DMS53 treated with DMSO at 0.1 percent for 48 hours (cell line): ENCODE data around the gene GOLGA1.

ENCODE experiments used
- DNase-seq: peaks from one replicate; lab custom pipeline; 2025; ENCODE audit not compliant: unreplicated experiment; lab: John Stamatoyannopoulos, UW

GOLGA1 gene

GRCh38 chr9:124884376-124884775, 56.5 kb downstream of the GOLGA1 start:
- DNase-seq: no peak

DNA sequence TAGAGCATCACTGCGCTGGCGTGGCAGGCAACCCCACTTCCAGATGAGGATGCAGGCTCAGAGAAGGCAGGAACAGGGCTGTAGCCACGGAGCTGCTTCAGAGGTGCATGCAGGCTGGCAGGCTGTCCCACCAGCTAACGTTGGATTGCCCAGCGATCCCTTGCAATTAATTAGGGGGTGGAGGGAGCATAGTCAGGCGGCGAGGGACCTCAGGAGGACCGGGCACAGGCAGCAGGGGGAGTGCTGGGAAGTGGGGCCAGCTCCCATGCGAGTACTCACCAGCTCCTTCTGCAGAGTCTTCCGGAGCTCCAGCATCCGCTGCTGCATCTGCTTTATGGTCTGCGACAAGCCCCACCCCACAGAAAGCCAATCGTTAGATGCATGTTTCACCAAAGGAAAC, 58.7 kb downstream of the GOLGA1 start:
- DNase-seq: no peak

GRCh38 chr9:124881138-124881743, 59.6 kb downstream of the GOLGA1 start:
- DNase-seq: no peak

GRCh38 chr9:124880501-124880900, 60.4 kb downstream of the GOLGA1 start:
- no peak for DNase-seq

GRCh38 chr9:124879226-124879625, 61.7 kb downstream of the GOLGA1 start:
- no peak for DNase-seq

GRCh38 chr9:124878518-124878917, 62.4 kb downstream of the GOLGA1 start:
- no peak for DNase-seq

- DNase-seq: no peak
Observed at GRCh38 chr9:124878021-124878420, 62.9 kb downstream of the GOLGA1 start.

GRCh38 chr9:124877021-124877782, 63.7 kb downstream of the GOLGA1 start:
- no peak for DNase-seq

- DNase-seq: no peak
Observed at GRCh38 chr9:124875501-124875900, 65.4 kb downstream of the GOLGA1 start.

DNA sequence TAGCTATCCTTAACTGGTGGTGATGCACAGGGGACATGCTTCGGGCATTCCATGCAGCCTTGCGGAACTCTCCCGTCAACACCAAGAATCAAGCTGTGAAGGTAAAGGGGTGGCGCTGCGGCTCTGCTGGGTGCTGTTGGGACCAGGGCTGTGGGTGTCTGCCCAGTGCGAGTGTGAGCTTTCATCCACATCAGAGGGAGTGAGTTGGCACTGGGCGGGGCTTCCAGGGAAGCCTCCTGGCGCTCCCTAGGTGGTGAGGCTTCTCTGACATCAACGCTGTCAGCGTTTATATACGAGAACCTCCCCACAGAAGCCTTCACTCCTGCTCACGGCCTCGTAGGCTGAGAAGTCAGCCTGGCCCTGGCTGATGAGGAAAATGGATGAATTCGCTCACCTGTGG, 67.2 kb downstream of the GOLGA1 start:
- no peak for DNase-seq

- DNase-seq: no peak
Observed at GRCh38 chr9:124871156-124871561, 69.7 kb downstream of the GOLGA1 start.

DNA sequence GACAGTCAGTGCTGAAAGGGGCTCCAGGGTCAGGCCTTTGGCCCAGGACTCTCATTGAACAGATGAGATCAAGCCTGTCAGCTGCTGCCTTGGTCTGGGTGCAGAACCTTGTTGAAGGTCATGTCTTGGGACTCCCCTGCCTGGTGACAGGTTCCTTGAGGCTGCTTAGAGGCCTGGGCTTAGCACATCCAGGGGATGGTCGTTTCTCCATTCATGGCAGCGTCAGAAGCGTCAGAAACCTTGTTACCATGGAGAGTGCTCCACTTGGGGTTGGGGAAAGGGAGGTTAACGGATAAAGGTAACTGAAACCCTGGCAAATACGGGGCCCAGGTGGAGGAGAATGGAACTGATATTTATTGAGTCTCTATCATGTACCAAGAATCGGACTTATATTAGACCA, 70.2 kb downstream of the GOLGA1 start:
- no peak for DNase-seq

DNA sequence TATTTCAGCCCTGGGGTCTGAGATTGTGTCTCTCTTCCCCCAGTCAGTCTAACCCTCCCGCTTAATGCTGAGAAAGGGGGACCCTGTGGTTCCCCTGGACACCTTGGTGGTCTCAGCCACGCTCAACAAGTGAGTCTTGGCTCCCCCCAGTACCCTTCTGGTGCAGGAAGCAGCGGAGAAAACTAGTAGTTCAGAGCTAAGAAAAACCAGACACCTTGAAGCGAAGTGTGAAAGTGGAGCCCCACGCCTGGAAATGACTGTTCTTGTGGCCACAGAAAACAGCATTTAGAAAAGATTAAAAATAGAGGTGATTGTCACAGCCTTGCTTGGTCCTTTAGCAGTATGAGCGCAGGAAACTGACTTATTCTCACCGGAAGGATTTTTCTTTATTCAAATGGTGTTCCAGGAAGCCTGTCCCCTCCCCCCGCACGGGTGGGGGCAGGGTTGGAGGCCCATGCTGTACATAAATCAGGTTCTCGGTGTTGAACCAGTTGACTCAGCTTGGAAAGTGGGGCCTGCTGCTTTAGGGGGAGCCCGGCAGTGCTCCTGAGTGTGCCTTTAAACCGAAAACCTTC, 70.8 kb downstream of the GOLGA1 start:
- DNase-seq: no peak

DNA sequence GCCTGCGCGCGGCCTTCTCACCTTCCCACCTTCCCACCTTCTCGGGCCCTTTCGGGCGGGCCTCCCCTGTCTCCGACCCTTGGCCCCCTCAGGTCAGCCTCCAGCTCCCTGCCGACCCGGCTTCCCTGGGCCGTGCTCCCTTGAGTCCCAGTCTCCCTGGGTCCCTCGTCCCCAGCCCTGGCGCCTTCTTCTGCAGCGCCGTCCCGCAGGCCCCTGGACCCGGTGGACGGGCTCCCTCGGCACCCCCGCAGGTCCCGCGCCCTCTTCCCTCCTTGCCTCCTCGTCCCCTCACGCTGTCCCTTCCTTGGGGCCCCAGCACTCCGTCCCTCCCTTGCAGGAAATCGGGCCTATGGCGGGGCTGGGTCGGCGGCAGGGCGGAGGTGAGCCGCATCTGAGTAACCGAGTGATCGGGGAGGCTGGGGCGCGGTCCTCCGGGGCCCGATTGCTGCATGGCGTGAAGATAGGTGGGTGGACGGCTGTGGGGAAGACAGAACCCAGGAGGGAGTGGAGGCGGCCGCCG, 71.4 kb downstream of the GOLGA1 start:
- no peak for DNase-seq

DNA sequence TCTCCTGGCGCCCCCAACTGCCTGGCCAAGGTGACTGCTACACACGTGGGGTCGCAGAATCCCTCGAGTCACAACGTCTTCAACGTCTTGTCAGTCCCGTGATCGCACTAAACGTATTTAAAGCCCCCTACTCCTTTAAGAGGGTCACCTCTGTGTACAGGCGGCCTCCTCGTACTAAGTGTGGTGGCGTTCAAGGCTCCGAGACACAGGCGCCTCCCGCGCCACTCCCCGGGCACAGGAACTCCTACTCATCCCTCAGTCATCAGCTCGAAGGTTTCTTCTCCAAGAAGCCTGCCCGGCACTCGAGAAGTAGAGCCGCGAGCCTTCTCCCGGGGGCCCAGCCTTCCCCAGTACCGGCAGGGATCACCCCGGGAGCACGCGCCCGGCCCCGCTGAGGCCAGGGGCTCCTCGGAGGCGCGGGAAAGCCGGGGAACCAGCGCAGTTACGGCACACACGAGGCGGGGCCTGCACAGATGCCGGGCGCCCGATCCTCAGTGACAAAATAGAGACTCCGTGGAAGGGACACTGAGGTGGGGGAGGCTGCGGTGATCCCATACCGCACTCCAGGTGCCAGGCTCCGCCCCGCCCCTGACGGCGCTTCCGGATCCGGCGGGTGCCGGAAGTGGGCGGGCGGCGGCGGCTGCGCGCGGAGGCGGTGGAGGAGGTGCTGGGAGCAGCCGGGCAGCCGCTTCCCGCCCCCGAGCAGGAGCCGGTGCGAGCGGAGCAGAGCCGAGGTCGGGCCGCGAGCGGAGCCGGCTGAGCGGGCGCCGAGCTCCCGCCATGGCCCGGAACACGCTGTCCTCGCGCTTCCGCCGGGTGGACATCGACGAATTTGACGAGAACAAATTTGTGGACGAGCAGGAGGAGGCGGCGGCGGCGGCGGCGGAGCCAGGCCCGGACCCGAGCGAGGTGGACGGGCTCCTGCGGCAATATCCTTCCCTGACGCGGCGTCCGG, 72.1 kb downstream of the GOLGA1 start:
- DNase-seq: peak; percentile 79

DNA sequence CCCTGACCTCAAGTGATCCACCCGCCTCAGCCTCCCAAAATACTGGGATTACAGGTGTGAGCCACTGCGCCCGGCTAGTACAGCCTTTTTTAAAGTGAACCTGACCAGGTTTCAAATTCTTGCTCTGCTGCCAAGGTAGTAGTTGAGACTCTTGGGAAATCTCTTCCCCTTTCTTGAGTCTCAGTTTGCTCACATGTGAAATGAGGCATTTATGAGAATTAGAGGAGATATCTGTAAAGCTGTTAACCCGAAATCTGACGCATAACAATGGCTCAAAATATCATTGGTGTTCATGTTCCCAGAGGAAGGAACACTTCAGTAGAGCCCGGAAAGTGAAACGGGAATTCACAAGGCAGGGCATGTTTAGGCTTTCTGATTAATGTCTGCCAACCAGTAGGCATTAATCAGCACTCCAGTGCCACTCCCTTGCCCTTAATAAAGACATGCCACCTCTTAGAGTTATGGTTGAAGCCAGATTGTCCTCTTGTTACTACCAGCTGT, 77.5 kb downstream of the GOLGA1 start:
- no peak for DNase-seq

GRCh38 chr9:124861342-124862229, 79.3 kb downstream of the GOLGA1 start, which contains the start of the genes ARPC5L and RPL35:
Gene ARPC5L, plus strand, starts transcription at chr9:124862130. Its CDS starts 7,161 bp downstream, at chr9:124869291.
Gene RPL35, minus strand, starts transcription at chr9:124861957. Its CDS starts 45 bp downstream, at chr9:124861912.
- DNase-seq: peak; percentile 87

DNA sequence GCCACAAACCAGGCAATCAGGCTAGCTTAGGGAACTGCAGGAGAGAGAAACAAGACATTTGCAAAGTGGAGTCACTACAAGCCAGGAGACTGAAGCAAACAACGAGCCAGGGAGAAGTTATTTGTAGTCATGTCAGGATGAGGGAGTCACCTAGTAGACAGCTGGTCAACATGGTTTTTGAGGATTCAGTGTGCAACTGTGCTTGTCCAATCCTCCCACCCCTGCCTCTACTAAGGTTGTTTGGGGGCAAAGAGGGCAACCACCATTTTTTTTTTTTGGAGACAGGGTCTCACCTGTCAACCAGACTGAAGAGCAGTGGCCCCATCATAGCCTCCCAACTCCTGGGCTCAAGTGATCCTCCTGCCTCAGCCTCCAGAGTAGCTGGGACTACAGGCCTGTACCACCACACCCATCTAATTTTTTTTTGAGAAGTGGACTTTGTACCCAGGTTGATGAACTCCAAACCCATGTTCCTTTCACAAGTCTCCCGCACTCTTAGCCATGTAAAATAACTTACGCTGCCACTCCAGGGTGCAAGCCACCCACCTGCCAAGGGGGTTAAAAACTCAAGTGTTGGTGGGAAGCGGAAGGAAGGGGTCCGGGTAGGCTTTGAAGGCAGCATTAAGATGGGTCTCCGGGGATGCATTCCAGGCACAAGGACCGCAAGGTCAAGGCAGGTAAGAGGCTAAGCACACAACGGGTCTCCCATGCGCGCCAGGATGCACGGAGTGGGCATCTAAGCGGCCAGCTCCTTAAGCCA, 80.1 kb downstream of the GOLGA1 start:
- no peak for DNase-seq
